Right atrium auricular region (tissue), 2 donors: ENCODE results near the gene BCL7C. TPM values are rescaled to one million over a fixed set of nuclear protein-coding genes. Genes with fewer than 3 reads are reported as not detected.
"Not testable (repeated sequence)": the region's sequence is repeated elsewhere in the genome, so short reads cannot be mapped to it uniquely, and the experiment has no call there.

Source experiments
- DNase-seq: peaks from one replicate; pipeline ENCODE4 v3.0.0-alpha.2; 2019; ENCODE audit warnings: low spot score
- H3K27ac ChIP-seq, 2 donors: fragments of 200-600 bp; sonication (generic); 1 replicate in 1 of 2; 2 replicates in 1 of 2; pipeline ENCODE4 v1.5.1; 2016 to 2019
- H3K27me3 ChIP-seq, 2 donors: fragments of 200-600 bp; sonication (generic); one replicate each; pipeline versions ENCODE4 v1.5.1 to v1.6.0; 2017 to 2019
- H3K36me3 ChIP-seq: fragments of 200-600 bp; sonication (generic); one replicate; pipeline ENCODE4 v1.5.1; 2016
- H3K4me1 ChIP-seq, 2 donors: fragments of 200-600 bp; sonication (generic); one replicate each; pipeline versions ENCODE4 v1.5.1 to v1.6.0; 2017 to 2019
- H3K4me3 ChIP-seq, 2 donors: fragments of 200-600 bp; sonication (generic); 1 replicate in 1 of 2; 2 replicates in 1 of 2; pipeline ENCODE4 v1.5.1; 2017 to 2019; ENCODE audit warnings: mild to moderate bottlenecking in 1 of 2, moderate library complexity in 1 of 2
- H3K9me3 ChIP-seq, 2 donors: fragments of 200-600 bp; sonication (generic); one replicate each; pipeline ENCODE4 v1.5.1; 2019
- total RNA-seq, 2 donors: library from RNA; depleted of rRNA; stranded (reverse); fragments of >200 nt; gene quantifications; one replicate each; pipeline ENCODE4 v1.1.0, GENCODE V29; 2016
- TF ChIP-seq, protein P1 (sequence below), 2 donors: fragments of 200-600 bp; sonication (generic); IDR thresholded peaks; one replicate each; pipeline ENCODE4 v1.5.1; 2019; ENCODE audit warnings: antibody characterized with exemption in 2 of 2

The BCL7C gene
- total RNA-seq, 2 donors from 2014 or later = 21.1 to 35.1 TPM

DNA sequence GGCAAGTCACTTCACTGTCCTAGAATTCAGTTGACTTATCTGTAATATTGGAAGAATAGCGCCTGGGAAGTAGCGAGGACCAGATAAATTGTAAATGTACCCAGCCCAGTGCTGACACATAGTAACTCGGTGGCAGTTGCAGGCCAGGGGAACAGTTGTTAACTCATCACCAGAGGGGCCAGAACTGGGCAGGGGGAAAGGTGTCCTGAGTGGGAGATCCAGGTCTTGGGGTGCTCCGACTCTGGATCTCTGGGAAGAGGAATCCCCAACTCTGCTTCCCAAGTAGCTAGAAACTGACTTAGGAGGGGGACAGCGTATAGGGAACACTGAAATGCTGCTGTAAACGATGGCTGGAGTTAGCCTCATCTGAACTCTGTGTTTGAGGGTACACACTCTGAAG is 23.0 kb downstream of the BCL7C start:
- TF ChIP-seq, protein P1, sequence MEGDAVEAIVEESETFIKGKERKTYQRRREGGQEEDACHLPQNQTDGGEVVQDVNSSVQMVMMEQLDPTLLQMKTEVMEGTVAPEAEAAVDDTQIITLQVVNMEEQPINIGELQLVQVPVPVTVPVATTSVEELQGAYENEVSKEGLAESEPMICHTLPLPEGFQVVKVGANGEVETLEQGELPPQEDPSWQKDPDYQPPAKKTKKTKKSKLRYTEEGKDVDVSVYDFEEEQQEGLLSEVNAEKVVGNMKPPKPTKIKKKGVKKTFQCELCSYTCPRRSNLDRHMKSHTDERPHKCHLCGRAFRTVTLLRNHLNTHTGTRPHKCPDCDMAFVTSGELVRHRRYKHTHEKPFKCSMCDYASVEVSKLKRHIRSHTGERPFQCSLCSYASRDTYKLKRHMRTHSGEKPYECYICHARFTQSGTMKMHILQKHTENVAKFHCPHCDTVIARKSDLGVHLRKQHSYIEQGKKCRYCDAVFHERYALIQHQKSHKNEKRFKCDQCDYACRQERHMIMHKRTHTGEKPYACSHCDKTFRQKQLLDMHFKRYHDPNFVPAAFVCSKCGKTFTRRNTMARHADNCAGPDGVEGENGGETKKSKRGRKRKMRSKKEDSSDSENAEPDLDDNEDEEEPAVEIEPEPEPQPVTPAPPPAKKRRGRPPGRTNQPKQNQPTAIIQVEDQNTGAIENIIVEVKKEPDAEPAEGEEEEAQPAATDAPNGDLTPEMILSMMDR (IDR thresholded peaks at IDR 0.05) = no peak
- no peak overlapping the region for H3K27ac ChIP-seq
- H3K36me3 ChIP-seq = no peaks in the 10 kb centered on the region

DNA sequence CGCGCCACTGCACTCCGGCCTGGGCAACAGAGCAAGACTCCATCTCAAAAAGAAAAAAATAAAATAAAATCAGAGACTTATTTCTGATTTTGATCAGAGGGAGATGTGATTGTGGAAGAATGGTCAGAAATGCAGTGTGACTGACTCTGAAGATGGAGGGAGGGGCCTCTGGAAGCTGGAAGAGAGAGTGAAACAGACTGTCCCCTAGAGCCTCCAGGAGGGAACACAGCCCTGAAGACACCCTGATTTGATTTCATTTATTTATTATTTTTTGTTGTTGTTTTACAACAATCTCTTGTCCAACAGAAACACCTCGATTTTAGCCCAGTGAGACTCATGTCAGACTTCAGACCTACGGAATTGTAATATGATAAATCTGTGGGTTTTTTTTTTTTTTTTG is 26.1 kb downstream of the BCL7C start:
- TF ChIP-seq, protein P1 (IDR thresholded peaks at IDR 0.05) = no peak
- no peak for DNase-seq
- no peaks in the 10 kb centered on the region for H3K27me3 ChIP-seq
- H3K27ac ChIP-seq = no peak overlapping the region
- H3K4me3 ChIP-seq = no peak overlapping the region
- H3K9me3 ChIP-seq = no peaks in the 10 kb centered on the region
- H3K4me1 ChIP-seq = no peaks in the 10 kb centered on the region
- H3K36me3 ChIP-seq = no peaks in the 10 kb centered on the region

More for the DNA sequence above, 23.0 kb downstream of the BCL7C start:
- Histone ChIP-seq H3K4me3 (no peak overlapping the region), H3K27me3 (no peaks in the 10 kb centered on the region), H3K4me1 (peaks cover 0 to 11% of the 10 kb centered on the region in 2 donors), H3K9me3 (no peaks in the 10 kb centered on the region)
- DNase-seq = no peak

DNA sequence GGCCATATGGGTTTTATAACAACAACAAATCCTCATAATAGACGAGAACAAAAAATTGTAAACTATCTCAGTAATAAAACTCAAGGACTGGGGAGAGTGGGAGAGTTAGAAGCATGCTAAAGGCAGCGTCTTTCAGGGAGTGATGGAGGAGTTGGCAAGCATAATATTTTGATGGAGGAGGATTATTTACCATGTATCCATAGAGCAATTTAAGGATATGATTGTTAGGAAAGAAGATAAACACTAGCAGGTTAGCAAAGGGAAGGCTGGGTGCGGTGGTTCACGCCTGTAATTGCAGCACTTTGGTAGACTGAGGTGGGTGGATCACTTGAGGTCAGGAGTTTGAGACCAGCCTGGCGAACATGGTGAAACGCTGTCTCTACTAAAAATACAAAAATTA is 27.8 kb downstream of the BCL7C start:
- TF ChIP-seq, protein P1 (IDR thresholded peaks at IDR 0.05) = no peak
- Histone ChIP-seq H3K9me3 (no peaks in the 10 kb centered on the region), H3K27me3 (no peaks in the 10 kb centered on the region), H3K27ac (no peak overlapping the region), H3K4me3 (no peak overlapping the region), H3K4me1 (no peaks in the 10 kb centered on the region), H3K36me3 (no peaks in the 10 kb centered on the region)
- no peak for DNase-seq

DNA sequence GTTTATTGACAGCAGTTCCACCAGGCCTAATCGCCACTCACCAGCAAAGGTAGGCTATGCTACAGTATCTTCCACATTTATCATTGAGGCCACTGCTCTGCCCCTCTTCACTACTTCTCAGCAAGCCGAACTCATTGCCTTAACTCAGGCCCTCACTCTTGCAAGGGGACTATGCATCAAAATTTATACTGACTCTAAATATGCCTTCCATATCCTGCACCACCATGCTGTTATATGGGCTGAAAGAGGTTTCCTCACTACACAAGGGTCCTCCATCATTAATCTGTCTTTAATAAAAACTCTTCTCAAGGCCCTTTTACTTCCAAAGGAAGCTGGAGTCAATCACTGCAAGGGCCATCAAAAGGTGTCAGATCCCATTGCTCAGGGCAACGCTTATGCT is 30.7 kb downstream of the BCL7C start:
- not testable (repeated sequence) for DNase-seq, H3K4me3 ChIP-seq, H3K4me1 ChIP-seq, H3K36me3 ChIP-seq, H3K27ac ChIP-seq, H3K9me3 ChIP-seq, H3K27me3 ChIP-seq

DNA sequence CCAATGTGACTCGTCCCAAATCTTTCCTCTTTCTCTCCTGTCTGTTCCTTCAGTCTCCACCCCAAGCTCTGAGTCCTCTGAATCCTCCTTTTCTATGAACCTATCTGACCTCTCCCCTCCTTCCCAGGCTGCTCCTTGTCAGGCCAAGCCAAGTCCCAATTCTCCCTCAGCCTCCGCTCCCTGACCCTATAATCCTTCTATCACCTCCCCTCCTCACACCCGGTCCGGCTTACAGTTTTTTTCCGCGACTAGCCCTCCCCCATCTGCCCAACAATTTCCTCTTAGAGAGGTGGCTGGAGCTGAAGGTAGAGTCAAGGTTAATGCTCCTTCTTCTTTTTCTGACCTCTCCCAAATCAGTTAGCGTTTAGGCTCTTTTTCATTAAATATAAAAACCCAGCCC is 33.1 kb downstream of the BCL7C start:
- H3K27me3 ChIP-seq, H3K9me3 ChIP-seq, DNase-seq, H3K4me1 ChIP-seq, H3K27ac ChIP-seq, H3K36me3 ChIP-seq, H3K4me3 ChIP-seq: not testable (repeated sequence)

DNA sequence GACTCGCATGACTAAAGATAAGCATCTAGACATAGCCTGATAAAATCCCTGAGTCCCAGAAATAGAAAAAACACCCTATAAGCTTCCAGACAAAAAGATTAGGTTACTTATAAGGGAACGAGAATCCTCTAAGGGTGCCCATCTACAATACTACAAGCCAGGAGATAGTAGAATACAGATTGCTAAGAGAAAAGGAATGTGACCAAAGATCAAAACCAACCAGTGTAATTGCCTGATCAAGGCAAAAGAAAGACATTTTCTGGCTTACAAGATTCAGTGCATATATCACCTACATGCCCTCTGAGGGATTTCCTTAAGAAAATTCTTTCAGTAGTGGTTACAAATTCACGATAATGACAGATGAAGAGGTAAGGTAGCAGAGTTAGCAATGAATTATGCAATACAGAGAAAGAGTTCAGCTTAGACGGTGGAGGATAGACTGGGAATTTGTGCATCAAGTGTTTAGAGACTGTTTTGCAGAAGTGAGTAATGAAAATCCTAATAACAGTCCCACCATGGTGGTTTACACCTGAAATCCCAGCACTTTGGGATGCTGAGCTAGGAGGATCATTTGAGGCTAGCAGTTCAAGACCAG is 35.0 kb downstream of the BCL7C start:
- Histone ChIP-seq H3K4me3 (no peak overlapping the region), H3K27me3 (no peaks in the 10 kb centered on the region), H3K27ac (no peak overlapping the region), H3K9me3 (no peaks in the 10 kb centered on the region), H3K4me1 (peaks cover 0 to 7% of the 10 kb centered on the region in 2 donors), H3K36me3 (no peaks in the 10 kb centered on the region)
- TF ChIP-seq, protein P1 (IDR thresholded peaks at IDR 0.05) = no peak
- no peak for DNase-seq

DNA sequence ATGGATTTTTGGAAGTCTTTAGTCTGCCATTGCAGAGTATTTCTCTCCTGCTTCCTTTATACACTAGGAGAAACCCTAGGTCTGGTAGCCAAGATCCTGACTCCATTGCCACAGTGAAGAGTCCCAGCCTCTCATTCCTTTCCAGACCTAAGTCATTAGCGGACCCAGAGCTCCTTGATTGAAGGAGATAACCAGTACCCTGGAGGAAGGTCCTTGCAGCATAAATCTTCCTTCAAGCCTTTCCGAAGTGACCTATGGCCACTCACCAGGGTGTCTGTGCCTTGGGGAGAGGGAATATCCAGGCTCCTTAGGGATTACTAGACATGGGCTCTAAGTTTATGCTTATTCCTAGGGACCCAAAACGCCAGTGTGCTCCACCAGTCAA is 35.8 kb downstream of the BCL7C start:
- DNase-seq = no peak
- TF ChIP-seq, protein P1 (IDR thresholded peaks at IDR 0.05) = no peak
- Histone ChIP-seq H3K36me3 (no peaks in the 10 kb centered on the region), H3K4me3 (no peak overlapping the region), H3K4me1 (peaks cover 0 to 7% of the 10 kb centered on the region in 2 donors), H3K27me3 (no peaks in the 10 kb centered on the region), H3K9me3 (no peaks in the 10 kb centered on the region), H3K27ac (no peak overlapping the region)
